Stimulated activated CD4-positive, alpha-beta T cell treated with anti-CD3 and anti-CD28 coated beads, Interleukin-15, amount 100 ng/mL, for 48 hours (primary cell): ENCODE data around the gene LCN6.
"Not testable (repeated sequence)": the region's sequence is repeated elsewhere in the genome, so short reads cannot be mapped to it uniquely, and the experiment has no call there.

Experiments
- DNase-seq, 2 donors: peaks; one replicate each; pipeline ENCODE4 v3.0.0-alpha.2; 2020; ENCODE audit warnings: low read depth in 2 of 2

Gene LCN6

DNA sequence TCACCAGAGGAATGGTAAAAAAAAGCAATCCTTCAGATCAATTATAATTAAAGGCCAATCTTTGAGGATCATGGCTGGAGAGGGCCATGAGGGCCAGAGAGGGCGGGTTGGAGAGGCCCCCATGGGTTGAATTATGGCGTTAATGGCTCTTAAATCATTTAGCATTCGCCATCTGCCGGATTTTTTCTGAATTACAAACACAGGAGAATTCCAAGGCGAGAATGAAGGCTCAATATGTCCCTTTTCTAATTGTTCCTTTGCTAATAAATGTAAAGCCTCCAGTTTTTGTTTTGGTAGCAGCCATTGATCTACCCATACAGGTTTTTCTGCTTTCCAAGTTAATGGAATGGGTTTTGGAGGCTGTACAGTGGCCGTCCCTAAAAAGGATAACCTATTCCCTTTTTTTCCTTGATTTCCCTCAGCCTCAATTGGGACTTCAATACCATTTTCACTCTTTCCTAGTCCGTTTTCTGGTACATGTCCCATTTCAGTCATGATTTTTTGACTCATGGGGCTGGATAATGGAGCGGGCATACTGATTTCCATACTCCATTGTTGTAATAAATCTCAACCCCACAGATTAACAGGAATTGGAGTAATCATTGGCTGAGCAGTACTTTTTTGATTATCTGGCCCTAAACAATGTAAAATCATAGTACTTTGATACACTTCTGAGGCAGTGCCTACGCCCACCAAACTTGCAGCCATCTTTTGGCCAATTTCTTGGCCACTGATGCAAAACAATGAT is 36.1 kb upstream of the LCN6 start:
- DNase-seq, result no peak

DNA sequence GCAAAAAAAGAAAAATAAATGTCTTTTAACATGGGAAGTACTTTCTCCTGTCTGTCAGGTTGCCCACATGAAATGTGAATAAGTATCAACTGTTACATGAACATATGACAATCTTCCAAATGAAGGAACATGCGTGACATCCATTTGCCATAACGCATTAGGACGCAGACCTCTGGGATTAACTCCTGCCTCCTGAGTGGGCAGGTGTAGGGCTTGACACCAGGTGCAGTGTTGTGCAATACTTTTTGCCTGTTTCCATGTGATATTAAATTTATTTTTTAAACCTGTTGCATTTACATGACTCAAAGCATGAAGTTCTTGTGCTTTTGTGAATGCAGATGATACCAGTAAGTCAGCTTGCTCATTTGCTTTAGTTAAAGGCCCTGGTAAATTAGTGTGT is 34.1 kb upstream of the LCN6 start:
- no peak for DNase-seq

- DNase-seq, result no peak
Observed at GRCh38 chr9:136779808-136780207, 31.5 kb upstream of the LCN6 start.

GRCh38 chr9:136777359-136777758 is 29.0 kb upstream of the LCN6 start:
- no peak for DNase-seq

DNA sequence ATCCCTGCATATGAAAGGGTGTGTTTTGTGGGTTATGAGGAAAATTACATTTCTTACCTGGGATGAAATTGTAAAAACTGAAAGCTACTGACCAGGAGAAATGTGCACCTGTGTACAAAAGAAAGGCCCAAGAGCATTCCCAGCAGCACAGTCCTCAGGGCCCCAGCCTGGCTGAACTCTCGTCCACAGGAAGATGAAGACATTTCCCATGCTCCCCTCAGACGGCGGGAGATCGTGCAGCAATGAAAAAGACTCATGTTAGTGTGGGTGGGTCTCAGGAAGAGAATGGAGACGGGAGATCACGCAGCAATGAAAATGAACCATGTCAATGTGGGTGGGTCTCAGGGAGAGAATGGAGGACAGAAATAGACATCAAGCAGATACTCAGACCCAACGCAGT is 28.6 kb upstream of the LCN6 start:
- no peak for DNase-seq

GRCh38 chr9:136775191-136775590 is 26.9 kb upstream of the LCN6 start:
- no peak for DNase-seq

GRCh38 chr9:136774416-136775045 is 26.2 kb upstream of the LCN6 start:
- no peak for DNase-seq

GRCh38 chr9:136773386-136774044 is 25.2 kb upstream of the LCN6 start:
- DNase-seq, result no peak

GRCh38 chr9:136771907-136772415 is 23.6 kb upstream of the LCN6 start:
- DNase-seq, result no peak

GRCh38 chr9:136769710-136770191 is 21.4 kb upstream of the LCN6 start:
- peak in 1 of 2 donors; percentile 58 for DNase-seq

DNA sequence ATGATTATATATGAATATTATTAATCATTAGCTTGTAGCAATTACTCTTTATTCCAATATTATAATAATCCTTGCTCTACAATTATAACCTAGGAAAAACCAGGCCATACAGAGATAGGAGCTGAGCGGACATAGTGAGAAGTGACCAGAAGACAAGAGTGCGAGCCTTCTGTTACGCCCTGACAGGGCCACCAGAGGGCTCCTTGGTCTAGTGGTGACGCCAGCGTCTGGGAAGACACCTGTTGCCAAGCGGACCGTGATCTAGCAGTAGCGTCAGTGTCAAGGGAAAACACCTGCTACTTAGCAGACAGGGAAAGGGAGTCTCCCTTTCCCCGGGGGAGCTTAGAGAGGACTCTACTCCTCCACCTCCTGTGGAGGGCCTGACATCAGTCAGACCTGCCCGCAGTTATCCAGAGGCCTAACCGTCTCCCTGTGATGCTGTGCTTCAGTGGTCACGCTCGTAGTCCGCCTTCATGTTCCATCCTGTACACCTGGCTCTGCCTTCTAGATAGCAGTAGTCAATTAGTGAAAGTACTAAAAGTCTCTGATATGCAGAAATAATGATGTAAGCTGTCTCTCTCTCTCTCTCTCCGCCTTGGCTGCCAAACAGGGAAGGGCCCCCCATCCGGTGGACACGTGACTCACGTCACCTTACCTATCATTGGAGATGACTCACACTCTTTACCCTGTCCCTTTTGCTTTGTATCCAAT is 18.2 kb upstream of the LCN6 start:
- peak; percentile 42 to 45 for DNase-seq

GRCh38 chr9:136765745-136766409 is 17.6 kb upstream of the LCN6 start:
- not testable (repeated sequence) for DNase-seq

GRCh38 chr9:136765041-136765440 is 16.7 kb upstream of the LCN6 start:
- no peak for DNase-seq

GRCh38 chr9:136764301-136764891 is 16.1 kb upstream of the LCN6 start, which contains the start of gene LCN15:
Gene LCN15, minus strand, starts transcription at chr9:136764518. Its CDS starts 30 bp downstream, at chr9:136764488.
- no peak for DNase-seq

GRCh38 chr9:136763649-136764035 is 15.3 kb upstream of the LCN6 start:
- no peak for DNase-seq

DNA sequence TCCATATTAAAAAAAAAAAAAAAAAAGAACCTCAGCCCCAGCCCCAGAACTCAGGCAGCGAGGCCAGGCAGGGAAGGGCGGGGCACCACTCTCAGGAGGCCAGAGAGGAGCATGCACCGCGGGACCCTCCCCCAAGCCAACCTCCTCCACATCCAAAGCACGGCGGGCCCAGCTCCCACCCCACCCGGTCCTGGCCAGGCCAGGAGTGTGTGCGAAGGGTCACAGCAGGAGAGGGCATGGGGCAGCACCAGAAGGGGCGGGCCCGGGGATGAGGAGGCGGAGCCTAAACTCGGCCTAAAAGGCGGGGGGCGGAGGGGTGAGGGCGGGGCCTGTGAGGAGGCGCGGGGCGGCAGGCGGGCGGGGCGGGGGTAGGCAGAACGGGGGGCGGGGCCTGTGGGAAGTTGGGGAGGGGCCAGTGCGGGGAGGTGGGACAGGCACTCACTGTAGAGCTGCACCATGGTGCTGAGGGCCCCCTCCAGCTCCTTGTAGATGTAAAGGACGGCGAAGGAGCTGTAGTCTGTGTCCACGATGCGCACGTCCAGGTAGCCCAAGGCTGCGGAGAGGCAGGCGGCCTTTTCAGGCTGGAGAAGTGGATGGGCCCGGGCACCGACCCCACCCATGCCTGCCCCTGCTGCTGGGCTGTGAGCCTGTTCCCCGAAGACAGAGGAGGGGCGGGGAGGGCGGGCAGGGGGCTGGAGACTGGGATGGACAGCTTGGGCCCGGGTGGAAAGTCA is 14.8 kb upstream of the LCN6 start:
- DNase-seq, result peak; percentile 26 to 51

DNA sequence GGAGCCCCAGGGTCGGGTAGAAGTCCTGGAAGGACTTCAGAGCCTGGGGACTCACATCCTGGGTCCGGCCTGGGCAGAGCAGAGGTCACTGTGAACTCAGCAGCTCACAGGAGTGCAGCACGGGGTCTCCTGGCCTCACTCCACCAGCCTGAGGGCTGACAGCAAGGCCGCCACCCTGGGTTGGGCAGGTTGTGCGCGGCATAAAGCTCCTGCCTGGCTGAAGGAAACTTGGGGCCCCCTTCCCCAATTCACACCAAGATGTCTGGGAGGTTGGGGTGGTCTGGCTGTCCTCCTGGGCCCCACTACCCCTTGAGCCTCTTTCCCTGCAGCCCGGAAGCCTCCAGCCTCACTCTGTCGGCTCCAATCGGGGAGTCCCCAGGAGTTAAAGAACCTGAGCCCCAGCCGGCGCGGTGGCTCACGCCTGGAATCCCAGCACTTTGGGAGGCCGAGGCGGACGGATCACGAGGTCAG is 13.9 kb upstream of the LCN6 start:
- DNase-seq, result no peak

GRCh38 chr9:136761545-136761981 is 13.2 kb upstream of the LCN6 start:
- no peak for DNase-seq

- DNase-seq, result not testable (repeated sequence)
Observed at GRCh38 chr9:136760834-136761544, 12.7 kb upstream of the LCN6 start.
